ENCODE data around the gene ATP2B2. TPM values are rescaled to one million over a fixed set of nuclear protein-coding genes. Genes with fewer than 3 reads are reported as not detected.

ATP2B2 gene
- total RNA-seq, 1 donor from 2014 or later = not detected

DNA sequence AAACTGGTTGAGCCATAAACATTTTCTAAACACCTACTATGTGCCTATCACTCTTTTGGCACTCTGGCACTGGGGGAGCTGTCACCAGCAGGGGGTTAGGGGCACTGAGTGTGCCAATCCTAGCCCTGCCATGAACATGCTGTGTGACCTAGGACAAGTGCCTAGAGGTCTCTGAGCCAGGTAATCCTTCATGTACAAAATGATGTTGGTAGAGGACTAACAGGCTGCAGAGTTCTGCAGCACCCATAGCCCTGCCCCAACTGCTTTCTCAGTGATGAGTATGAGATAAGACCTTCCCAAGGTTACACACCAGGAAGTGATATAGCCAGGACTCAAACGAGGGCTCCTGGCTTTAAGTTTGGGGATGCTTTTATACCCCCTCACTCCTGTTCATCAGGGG is 99.6 kb downstream of the ATP2B2 start:
- TF ChIP-seq, protein P1, sequence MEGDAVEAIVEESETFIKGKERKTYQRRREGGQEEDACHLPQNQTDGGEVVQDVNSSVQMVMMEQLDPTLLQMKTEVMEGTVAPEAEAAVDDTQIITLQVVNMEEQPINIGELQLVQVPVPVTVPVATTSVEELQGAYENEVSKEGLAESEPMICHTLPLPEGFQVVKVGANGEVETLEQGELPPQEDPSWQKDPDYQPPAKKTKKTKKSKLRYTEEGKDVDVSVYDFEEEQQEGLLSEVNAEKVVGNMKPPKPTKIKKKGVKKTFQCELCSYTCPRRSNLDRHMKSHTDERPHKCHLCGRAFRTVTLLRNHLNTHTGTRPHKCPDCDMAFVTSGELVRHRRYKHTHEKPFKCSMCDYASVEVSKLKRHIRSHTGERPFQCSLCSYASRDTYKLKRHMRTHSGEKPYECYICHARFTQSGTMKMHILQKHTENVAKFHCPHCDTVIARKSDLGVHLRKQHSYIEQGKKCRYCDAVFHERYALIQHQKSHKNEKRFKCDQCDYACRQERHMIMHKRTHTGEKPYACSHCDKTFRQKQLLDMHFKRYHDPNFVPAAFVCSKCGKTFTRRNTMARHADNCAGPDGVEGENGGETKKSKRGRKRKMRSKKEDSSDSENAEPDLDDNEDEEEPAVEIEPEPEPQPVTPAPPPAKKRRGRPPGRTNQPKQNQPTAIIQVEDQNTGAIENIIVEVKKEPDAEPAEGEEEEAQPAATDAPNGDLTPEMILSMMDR (IDR thresholded peaks at IDR 0.05) = no peak
- TF ChIP-seq EZH2 (IDR thresholded peaks at IDR 0.05) (no peak), EZH2phosphoT487 (IDR thresholded peaks at IDR 0.05) (no peak)
- H3K36me3 ChIP-seq = no peaks in the 10 kb centered on the region
- no peaks in the 10 kb centered on the region for H3K9me3 ChIP-seq (ENCODE audit: low read depth)
- H3K27ac ChIP-seq = no peak overlapping the region
- no peaks in the 10 kb centered on the region for H4K20me1 ChIP-seq (ENCODE audit: low read depth)
- Mint-ChIP-seq H3K9me3 (no peaks in the 10 kb centered on the region), H3K36me3 (no peaks in the 10 kb centered on the region), H3K4me1 (no peaks in the 10 kb centered on the region), H3K27ac (no peak overlapping the region), H3K27me3 (ENCODE audit: insufficient read depth, low read depth) (peaks cover 2% of the 10 kb centered on the region), H3K4me3 (no peak overlapping the region)
- no peaks in the 10 kb centered on the region for H3F3A ChIP-seq (ENCODE audit: low read depth)
- no peaks in the 10 kb centered on the region for H3K79me2 ChIP-seq (ENCODE audit: low read depth)
- H3K27me3 ChIP-seq = no peaks in the 10 kb centered on the region
- H3K4me2 ChIP-seq = no peak overlapping the region
- no peak overlapping the region for H3K4me3 ChIP-seq
- DNase-seq (ENCODE audit: low spot score) = no peak
- H3K9ac ChIP-seq = no peak overlapping the region
- H2AFZ ChIP-seq (replicated peaks) = no peak overlapping the region
- H3K4me1 ChIP-seq = no peaks in the 10 kb centered on the region

DNA sequence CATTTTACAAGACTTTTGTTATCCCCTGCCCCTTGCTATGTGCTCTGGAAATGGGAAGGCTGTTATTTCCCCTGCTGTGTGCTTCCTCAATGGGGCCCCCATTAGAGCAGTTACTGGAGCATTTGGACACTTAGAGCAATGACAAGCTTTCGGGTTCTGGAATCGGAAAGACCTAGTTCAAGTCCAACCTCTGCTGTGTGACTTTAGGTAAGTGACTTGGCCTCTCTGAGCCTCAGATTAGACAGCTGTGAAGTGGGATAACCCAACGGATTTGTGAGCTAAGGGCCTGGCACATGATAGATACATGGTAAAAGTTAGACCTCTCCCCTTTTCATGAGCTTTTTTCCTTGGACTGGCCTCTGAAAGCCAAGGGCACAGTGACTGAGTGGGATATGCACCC is 100.5 kb downstream of the ATP2B2 start:
- Histone ChIP-seq H3F3A (ENCODE audit: low read depth) (no peaks in the 10 kb centered on the region), H3K4me3 (no peak overlapping the region), H2AFZ (replicated peaks) (no peak overlapping the region), H3K9me3 (ENCODE audit: low read depth) (no peaks in the 10 kb centered on the region), H3K27me3 (no peaks in the 10 kb centered on the region), H3K9ac (no peak overlapping the region), H3K36me3 (no peaks in the 10 kb centered on the region), H3K79me2 (ENCODE audit: low read depth) (no peaks in the 10 kb centered on the region), H3K4me1 (no peaks in the 10 kb centered on the region), H3K27ac (no peak overlapping the region), H3K4me2 (no peak overlapping the region), H4K20me1 (ENCODE audit: low read depth) (no peaks in the 10 kb centered on the region)
- Mint-ChIP-seq H3K4me1 (no peaks in the 10 kb centered on the region), H3K36me3 (no peaks in the 10 kb centered on the region), H3K27ac (no peak overlapping the region), H3K9me3 (no peaks in the 10 kb centered on the region), H3K4me3 (no peak overlapping the region), H3K27me3 (ENCODE audit: insufficient read depth, low read depth) (peaks cover 2% of the 10 kb centered on the region)
- TF ChIP-seq, protein P1 (IDR thresholded peaks at IDR 0.05) = no peak
- TF ChIP-seq EZH2 (IDR thresholded peaks at IDR 0.05) = no peak
- no peak for TF ChIP-seq EZH2phosphoT487 (IDR thresholded peaks at IDR 0.05)
- no peak for DNase-seq (ENCODE audit: low spot score)

DNA sequence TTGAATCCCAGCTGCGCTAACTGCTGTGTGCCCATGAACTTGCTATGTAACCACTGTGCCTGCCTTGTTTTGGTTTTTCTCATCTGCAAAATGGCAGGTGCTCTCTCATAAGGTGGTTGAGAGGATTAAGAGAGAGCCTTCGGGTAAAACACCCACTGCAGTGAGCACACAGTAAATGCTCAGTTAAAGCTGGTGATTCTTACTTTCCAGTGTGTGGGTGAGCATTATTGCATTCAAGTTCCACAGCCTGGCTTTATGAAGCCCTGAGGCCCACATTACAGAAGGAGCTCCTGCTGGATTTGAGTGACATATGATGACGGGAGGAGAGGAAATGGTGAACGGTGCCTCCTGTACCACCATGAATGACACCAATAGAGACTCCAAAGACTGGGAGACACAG is 101.0 kb downstream of the ATP2B2 start:
- H2AFZ ChIP-seq (replicated peaks) = no peak overlapping the region
- Mint-ChIP-seq H3K4me3 (no peak overlapping the region), H3K27me3 (ENCODE audit: insufficient read depth, low read depth) (peaks cover 2% of the 10 kb centered on the region), H3K9me3 (no peaks in the 10 kb centered on the region), H3K27ac (no peak overlapping the region), H3K4me1 (no peaks in the 10 kb centered on the region), H3K36me3 (no peaks in the 10 kb centered on the region)
- TF ChIP-seq EZH2phosphoT487 (IDR thresholded peaks at IDR 0.05) (no peak), EZH2 (IDR thresholded peaks at IDR 0.05) (no peak)
- TF ChIP-seq, protein P1 (IDR thresholded peaks at IDR 0.05) = no peak
- no peak overlapping the region for H3K27ac ChIP-seq
- H3K9me3 ChIP-seq (ENCODE audit: low read depth) = no peaks in the 10 kb centered on the region
- no peaks in the 10 kb centered on the region for H3K79me2 ChIP-seq (ENCODE audit: low read depth)
- no peak overlapping the region for H3K4me2 ChIP-seq
- no peaks in the 10 kb centered on the region for H3F3A ChIP-seq (ENCODE audit: low read depth)
- DNase-seq (ENCODE audit: low spot score) = no peak
- no peaks in the 10 kb centered on the region for H3K27me3 ChIP-seq
- no peaks in the 10 kb centered on the region for H3K4me1 ChIP-seq
- H3K4me3 ChIP-seq = no peak overlapping the region
- H3K36me3 ChIP-seq = no peaks in the 10 kb centered on the region
- H3K9ac ChIP-seq = no peak overlapping the region
- H4K20me1 ChIP-seq (ENCODE audit: low read depth) = no peaks in the 10 kb centered on the region
